Heart left ventricle (tissue), 16 donors: ENCODE data around the gene KCNQ2. TPM values are rescaled to one million over a fixed set of nuclear protein-coding genes. Genes with fewer than 3 reads are reported as not detected.

Source experiments
- ATAC-seq, 4 donors: fragments of 200-7000 bp; cut with Tn5 transposase; one replicate each; pipeline ENCODE4 v1.9.1; 2020 to 2022; ENCODE audit warnings: moderate library complexity in 4 of 4, mild to moderate bottlenecking in 3 of 4, moderate number of reproducible peaks in 1 of 4
- DNase-seq, 5 donors: peaks; one replicate each; pipeline ENCODE4 v3.0.0-alpha.2; 2020
- H3K27ac ChIP-seq, 12 donors: fragments of 200-600 bp; sonication (generic) in 4 of 12; one replicate each; pipeline versions ENCODE4 v1.5.0 to v1.8.0; 2016 to 2022; ENCODE audit warnings: mild to moderate bottlenecking in 2 of 12
- H3K27me3 ChIP-seq, 9 donors: fragments of 200-600 bp; sonication (generic) in 2 of 9; one replicate each; pipeline versions ENCODE4 v1.5.1 to v1.8.0; 2016 to 2022; ENCODE audit warnings: mild to moderate bottlenecking in 3 of 9
- H3K36me3 ChIP-seq, 9 donors: fragments of 200-600 bp; sonication (generic) in 2 of 9; one replicate each; pipeline versions ENCODE4 v1.5.0 to v1.8.0; 2018 to 2022; ENCODE audit warnings: mild to moderate bottlenecking in 2 of 9
- H3K4me1 ChIP-seq, 12 donors: fragments of 200-600 bp; sonication (generic) in 4 of 12; one replicate each; pipeline versions ENCODE4 v1.5.0 to v1.8.0; 2016 to 2022; ENCODE audit warnings: mild to moderate bottlenecking in 3 of 12
- H3K4me3 ChIP-seq, 12 donors: fragments of 200-600 bp; sonication (generic) in 4 of 12; one replicate each; pipeline versions ENCODE4 v1.5.0 to v1.8.0; 2017 to 2022; ENCODE audit warnings: mild to moderate bottlenecking in 9 of 12, moderate library complexity in 4 of 12
- H3K9me3 ChIP-seq, 12 donors: fragments of 200-600 bp; sonication (generic) in 4 of 12; one replicate each; pipeline versions ENCODE4 v1.5.0 to v1.8.0; 2016 to 2022; ENCODE audit warnings: mild to moderate bottlenecking in 1 of 12
- POLR2A ChIP-seq, 2 donors: fragments of 450-650 bp; IDR thresholded peaks; one replicate each; pipeline ENCODE4 v1.6.1; 2017; ENCODE audit warnings: antibody characterized with exemption in 2 of 2, mild to moderate bottlenecking in 2 of 2, moderate library complexity in 2 of 2
- WGBS, 4 donors: extraction: QIAGEN DNeasy Blood & Tissue Kit in 2 of 4; methylation state at CpG; one replicate each; pipeline versions ENCODE4 v1.1.5 to v1.1.7; 2013 to 2018; 5-methylcytosine and 5-hydroxymethylcytosine counted together
- intact Hi-C, 10 donors: fragments of 100-400 bp; cut with DNase I; formaldehyde crosslinking; loops; one replicate each; pipeline versions ENCODE4 v1.11.1 to v1.14.2; 2022
- polyA plus RNA-seq, 2 donors: library from polyadenylated mRNA; stranded (reverse); fragments of 200-250 nt; gene quantifications; one replicate each; pipeline ENCODE4 v1.2.3, GENCODE V29; 2013
- total RNA-seq, 9 donors: library from RNA; depleted of rRNA in 2 of 9; stranded (reverse); fragments of >200 nt in 2 of 9; fragmentation: NEBNext Ultra II Directional in 3 of 9; extraction: Animal tissue kit (Norgen Biotek cat#: 25700) in 3 of 9; gene quantifications; one replicate each; pipeline versions ENCODE4 v1.1.0 to v1.2.4, GENCODE V29; 2016 to 2023
- TF ChIP-seq, protein P1 (sequence below), 12 donors: fragments of 200-600 bp; sonication (generic) in 4 of 12; IDR thresholded peaks; one replicate each; pipeline versions ENCODE4 v1.5.0 to v1.8.0; 2018 to 2022; ENCODE audit warnings: antibody characterized with exemption in 12 of 12, mild to moderate bottlenecking in 5 of 12
- donor health status: ischemic (EF 13 %, LVEDD 7.1; RV severe dilation, severe dysfunction).
- donor health status: healthy with polysubstance abuse.
- donor health status: DM: no; HTN: yes; CAD: no.
- donor health status: DM: no; HTN: no; CAD: no.
- donor health status: ischemic (EF 25% LVEDD 6.9; RV normal size, moderate dysfunction).
- donor health status: ischemic (EF 25% LVEDD 5.7; RV mildly dilated, moderate dysfunction).
- donor health status: healthy.
- donor health status: DM: yes; HTN: yes; CAD: no.
- donor health status: ischemic (EF 35%, LVEDD 5.7; RV mildly dilated, moderate dysfunction).
- donor health status: nonischemic (EF 11% LVEDD 7.7; RV severe dilation, severe dysfunction).
- donor health status: DM: yes; HTN: yes; CAD: no.
- donor health status: PGD.
- donor health status: ischemic (EF 29% LVEDD 5.4; RV normal size, mild dysfunction).
- donor health status: nonischemic (EF 23%, LVEDD 6.1; RV moderate dilation, normal function).

KCNQ2 gene
- total and polyA plus RNA-seq, 11 donors = 0.06 to 2.6 (median 0.65) TPM; not detected in 7

DNA sequence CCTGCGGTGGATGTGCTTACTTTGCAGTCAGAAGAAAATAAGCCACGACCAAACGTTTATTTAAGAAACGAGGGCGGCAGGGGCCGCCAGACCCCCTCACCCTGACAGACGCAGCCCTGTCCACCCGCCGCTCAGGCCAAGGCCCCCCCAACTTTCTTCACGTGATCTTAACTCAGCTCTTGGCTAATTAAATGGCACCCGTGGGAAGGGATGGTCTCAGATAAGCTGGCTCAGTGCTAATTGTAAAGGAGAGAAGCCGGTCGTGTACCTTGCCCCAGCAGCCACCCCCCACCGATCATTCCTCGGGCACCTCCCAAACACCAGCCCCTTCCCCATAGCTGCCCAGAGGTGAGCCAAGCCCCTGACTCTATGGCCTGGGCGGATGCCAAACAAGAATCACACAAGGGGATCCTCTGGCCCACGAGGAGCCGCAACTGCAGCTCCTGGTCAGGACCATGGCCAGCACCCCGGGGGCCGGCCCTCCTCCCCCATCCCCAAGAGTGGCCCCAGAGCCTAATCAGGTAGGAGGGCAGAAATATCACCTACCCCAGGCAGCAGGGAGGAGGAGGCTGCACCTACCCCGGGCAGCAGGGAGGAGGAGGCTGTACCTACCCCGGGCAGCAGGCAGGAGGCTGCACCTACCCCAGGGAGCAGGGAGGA is 11.2 kb downstream of the KCNQ2 start:
- ATAC-seq = no peak
- no peaks in the 10 kb centered on the region for H3K9me3 ChIP-seq
- no peak overlapping the region for H3K4me3 ChIP-seq
- 24 to 39% (median 34%) methylated on average over 20 to 22 of the region's 22 CpGs for WGBS, 4 donors
- H3K27me3 ChIP-seq = peaks cover 0 to 74% (median 12%) of the 10 kb centered on the region in 9 donors
- TF ChIP-seq, protein P1, sequence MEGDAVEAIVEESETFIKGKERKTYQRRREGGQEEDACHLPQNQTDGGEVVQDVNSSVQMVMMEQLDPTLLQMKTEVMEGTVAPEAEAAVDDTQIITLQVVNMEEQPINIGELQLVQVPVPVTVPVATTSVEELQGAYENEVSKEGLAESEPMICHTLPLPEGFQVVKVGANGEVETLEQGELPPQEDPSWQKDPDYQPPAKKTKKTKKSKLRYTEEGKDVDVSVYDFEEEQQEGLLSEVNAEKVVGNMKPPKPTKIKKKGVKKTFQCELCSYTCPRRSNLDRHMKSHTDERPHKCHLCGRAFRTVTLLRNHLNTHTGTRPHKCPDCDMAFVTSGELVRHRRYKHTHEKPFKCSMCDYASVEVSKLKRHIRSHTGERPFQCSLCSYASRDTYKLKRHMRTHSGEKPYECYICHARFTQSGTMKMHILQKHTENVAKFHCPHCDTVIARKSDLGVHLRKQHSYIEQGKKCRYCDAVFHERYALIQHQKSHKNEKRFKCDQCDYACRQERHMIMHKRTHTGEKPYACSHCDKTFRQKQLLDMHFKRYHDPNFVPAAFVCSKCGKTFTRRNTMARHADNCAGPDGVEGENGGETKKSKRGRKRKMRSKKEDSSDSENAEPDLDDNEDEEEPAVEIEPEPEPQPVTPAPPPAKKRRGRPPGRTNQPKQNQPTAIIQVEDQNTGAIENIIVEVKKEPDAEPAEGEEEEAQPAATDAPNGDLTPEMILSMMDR (IDR thresholded peaks at IDR 0.05) = no peak
- TF ChIP-seq POLR2A (IDR thresholded peaks at IDR 0.05) = no peak
- H3K36me3 ChIP-seq = no peaks in the 10 kb centered on the region
- intact Hi-C loops = no loop called here
- H3K4me1 ChIP-seq = peaks cover 0 to 20% (median 9%) of the 10 kb centered on the region in 12 donors
- DNase-seq = no peak
- no peak overlapping the region for H3K27ac ChIP-seq

DNA sequence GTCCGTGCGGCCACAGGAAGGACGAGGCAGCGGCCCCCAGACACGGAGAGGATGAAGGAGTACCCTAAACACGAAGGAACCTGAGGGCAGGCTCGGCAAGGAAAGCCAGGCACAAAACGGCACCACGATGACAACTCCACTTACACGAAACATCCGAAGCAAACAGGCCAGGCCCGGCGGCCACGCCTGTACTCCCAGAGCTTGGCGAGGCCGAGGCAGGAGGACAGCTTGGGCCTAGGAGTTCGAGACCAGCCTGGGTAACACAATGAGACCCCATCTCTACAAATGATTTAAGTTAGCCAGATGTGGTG is 13.4 kb downstream of the KCNQ2 start:
- TF ChIP-seq POLR2A (IDR thresholded peaks at IDR 0.05) = no peak
- TF ChIP-seq, protein P1 (IDR thresholded peaks at IDR 0.05) = no peak
- intact Hi-C loops = no loop called here
- ATAC-seq (no peak), DNase-seq (no peak)
- no peak overlapping the region for H3K27ac ChIP-seq
- no peaks in the 10 kb centered on the region for H3K36me3 ChIP-seq
- H3K27me3 ChIP-seq = peaks cover 0 to 65% (median 14%) of the 10 kb centered on the region in 9 donors
- no peaks in the 10 kb centered on the region for H3K9me3 ChIP-seq
- 83 to 87% (median 84%) methylated on average over 17 of the region's 17 CpGs for WGBS, 4 donors
- no peak overlapping the region for H3K4me3 ChIP-seq
- peaks cover 0 to 34% (median 11%) of the 10 kb centered on the region in 12 donors for H3K4me1 ChIP-seq

DNA sequence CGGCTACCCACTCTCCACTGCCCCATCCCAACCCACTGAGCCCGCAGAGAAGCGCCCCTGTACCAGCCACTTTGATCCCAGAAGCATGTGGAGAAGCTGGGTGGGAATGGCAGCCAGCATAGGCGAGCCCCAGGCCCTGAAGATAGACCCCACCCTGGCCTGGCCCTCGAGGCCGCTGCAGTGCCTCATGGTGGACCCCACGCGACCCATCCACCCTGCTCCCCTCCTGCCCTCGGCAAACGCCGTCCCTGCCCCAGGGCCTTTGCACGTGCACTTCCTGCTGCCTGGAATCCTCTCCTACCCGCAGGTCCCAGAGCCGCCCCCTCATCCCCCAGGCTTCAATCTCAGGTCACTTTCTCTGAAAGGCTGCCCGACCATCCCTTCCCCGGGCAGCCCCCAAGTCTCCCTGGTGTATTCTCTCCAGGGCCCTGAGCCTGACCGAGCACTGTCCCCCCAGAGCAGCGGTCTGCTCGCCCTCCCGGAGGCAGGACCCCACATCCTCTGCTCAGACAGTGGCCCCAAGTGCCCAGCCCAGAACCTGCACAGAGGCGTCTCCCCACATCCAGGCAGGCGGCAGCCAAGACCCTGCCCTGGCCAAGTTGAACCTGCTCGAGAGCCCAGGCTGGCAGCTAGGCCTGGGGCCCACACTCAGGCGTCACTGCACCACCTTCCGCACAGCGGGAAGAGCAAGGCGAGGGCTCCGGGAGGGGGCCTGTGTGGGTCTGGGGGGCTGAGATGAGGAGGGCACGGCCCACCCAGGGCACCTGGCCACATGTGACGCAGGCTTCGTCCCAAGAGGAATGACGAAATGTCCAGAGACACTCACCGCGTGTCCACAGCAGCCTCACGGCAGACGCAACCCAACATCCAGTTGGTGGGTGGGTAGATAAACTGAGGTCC is 14.0 kb downstream of the KCNQ2 start:
- WGBS, 4 donors = 87 to 94% (median 88%) methylated on average over 33 to 36 of the region's 36 CpGs
- no peak for ATAC-seq
- Histone ChIP-seq H3K9me3 (no peaks in the 10 kb centered on the region), H3K4me1 (peaks cover 0 to 40% (median 16%) of the 10 kb centered on the region in 12 donors), H3K27me3 (peaks cover 0 to 59% (median 14%) of the 10 kb centered on the region in 9 donors), H3K36me3 (no peaks in the 10 kb centered on the region), H3K4me3 (no peak overlapping the region), H3K27ac (no peak overlapping the region)
- DNase-seq = no peak
- TF ChIP-seq POLR2A (IDR thresholded peaks at IDR 0.05) = no peak
- intact Hi-C loops = no loop called here

DNA sequence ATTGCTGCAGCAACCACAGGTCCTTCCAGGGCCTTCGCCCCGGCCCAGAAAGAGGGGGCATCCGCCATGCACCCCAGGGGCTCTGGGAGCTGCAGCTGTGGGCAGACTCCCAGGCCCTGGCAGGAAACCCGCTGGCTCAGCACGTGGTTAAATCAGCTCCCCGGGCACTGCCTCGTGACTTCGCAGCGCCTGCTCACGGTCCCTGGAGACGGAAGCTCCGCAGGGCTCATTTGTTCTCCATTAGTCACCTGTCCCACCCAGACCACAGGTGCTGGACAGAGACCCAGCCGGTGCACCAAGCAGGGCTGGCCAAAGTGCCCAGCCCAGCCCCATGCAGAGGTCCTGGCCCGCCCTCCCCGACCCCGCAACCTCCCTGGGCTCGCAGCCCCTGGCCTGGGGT is 14.7 kb downstream of the KCNQ2 start:
- peak; percentile 44 to 83 (median 75) for DNase-seq
- TF ChIP-seq, protein P1 (IDR thresholded peaks at IDR 0.05) = no peak
- no peak for TF ChIP-seq POLR2A (IDR thresholded peaks at IDR 0.05)
- Histone ChIP-seq H3K27me3 (peaks cover 0 to 56% (median 21%) of the 10 kb centered on the region in 9 donors), H3K27ac (peak overlapping the region in 3 of 12 donors; percentile 14 to 54 (median 44)), H3K9me3 (no peaks in the 10 kb centered on the region), H3K4me3 (no peak overlapping the region), H3K36me3 (no peaks in the 10 kb centered on the region), H3K4me1 (peaks cover 0 to 45% (median 18%) of the 10 kb centered on the region in 12 donors)
- intact Hi-C loops = loop anchor here in 1 of 10 donors (1.0 kb wide), 1 partner anchor 39 kb away; no protein-coding TSS in a partner anchor
- ATAC-seq = peak; percentile 47 to 82 (median 65)
- 32 to 59% (median 43%) methylated on average over 7 to 17 of the region's 17 CpGs for WGBS, 4 donors
